ENCODE data around the gene EPDR1.
"Not testable (repeated sequence)": the region's sequence is repeated elsewhere in the genome, so short reads cannot be mapped to it uniquely, and the experiment has no call there.

Gene EPDR1

DNA sequence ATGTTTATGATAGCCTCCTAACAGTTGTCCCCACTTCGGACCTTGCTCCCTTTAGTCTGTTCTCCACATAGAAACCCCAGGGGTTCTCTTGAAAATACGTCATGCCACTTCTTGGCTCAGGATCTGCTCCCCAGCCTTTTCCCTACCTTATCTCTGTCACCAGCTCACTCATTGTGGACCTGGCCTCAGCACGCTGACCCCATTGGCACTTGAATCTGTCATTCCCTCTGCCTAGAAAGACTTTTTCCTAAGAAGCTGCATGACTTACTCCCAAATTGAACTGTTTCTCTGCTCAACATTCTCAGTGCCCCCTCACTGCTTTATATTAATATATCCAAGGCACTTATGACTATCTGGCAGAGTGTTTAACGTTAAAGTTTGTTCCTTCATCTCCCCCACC lies 8.4 kb downstream of the EPDR1 start:
- no peak for DNase-seq (ENCODE audit: low read depth in 2 of 2)

DNA sequence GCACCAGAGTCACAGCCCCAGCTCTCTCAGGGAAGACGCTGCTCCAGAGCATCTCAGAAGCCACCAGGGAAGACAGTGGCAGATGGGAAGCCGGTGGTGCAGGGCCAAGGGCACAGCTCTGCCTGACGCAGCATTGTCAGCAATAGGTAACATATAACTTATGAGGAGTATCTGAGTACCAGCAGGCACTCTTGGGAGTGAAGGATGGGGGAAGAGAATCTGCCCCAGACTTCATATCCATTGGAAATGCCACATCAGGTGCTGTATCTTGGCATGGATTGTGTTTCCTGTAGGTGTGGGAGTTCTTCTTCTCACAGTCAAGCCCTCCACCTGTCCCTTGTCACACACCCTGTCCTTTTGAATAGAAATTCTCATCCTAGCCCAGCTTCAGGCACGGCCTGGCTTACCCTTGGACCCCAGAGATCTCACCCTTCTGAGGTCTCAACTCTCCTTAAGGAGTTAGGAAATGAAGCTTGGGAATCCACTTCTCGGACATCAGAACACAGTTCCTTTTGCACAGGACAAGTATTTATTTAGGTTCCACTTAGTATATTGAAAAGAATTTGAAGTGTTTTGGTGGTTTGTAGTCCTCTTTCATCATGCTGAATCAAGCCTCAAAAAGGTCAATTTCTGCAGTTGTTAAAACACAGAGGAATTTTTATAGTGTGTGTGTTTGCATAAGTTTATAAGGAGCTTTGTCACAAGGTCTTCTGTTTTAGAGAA lies 9.9 kb downstream of the EPDR1 start:
- DNase-seq (ENCODE audit: low read depth in 2 of 2) = no peak

DNA sequence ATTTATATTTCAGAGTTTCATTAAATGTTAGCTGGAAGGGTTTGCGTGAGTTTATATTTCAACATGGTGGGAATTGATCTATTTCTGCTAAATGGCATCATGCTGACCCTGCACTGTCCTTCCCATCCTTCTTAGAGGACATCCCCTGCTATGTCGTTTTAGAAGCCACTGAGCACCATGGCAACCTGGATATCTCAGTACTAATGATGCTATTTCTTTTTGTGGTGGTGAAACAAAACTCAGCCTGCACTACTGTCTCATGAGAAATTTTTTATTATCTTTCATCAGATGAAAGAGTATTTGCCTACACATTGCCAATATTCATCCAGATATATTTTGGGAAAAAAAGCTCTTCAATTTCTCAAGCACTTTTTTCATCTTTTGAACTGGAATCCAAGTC lies 12.1 kb downstream of the EPDR1 start:
- DNase-seq (ENCODE audit: low read depth in 2 of 2) = no peak

GRCh38 chr7:37933018-37933566 lies 12.7 kb downstream of the EPDR1 start:
- DNase-seq (ENCODE audit: low read depth in 2 of 2) = no peak

- DNase-seq (ENCODE audit: low read depth in 2 of 2) = no peak
These were observed 22.6 kb downstream of the EPDR1 start for GRCh38 chr7:37942934-37943610.

DNA sequence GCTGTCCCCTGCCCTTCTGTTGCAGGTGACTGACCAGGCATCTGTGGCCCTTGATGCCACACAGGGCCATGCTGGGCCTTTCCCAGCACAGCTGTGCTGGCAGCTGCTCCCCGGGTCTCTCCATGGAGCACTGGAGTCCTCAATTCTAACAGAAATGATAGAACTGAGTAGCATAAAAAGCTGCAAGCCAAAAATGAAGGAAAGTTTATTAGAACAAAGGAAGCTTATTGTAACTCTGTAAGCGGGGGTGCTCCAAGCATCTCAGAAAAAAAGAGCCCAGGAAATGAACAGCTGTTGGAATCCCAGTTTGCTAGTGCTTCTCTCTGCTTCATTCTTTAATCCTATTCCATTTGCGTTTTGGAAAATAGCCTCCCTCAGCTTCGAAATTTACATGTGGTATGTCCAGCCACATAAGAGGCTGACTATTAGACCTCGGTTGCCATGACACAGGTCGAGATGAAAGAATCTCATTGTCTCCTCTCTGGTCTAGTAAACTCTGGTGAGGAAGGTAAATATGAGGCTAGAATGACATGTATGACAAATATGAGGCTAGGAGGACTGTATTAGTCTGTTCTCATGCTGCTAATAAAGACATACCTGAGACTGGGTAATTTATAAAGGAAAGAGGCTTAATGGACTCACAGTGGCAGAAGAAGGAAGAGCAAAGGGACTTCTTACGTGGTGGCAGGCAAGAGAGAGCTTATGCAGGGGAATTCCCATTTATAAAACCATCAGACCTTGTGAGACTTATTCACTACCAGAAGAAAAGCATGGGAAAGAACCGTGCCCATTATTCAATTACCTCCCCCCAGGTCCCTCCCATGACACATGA lies 23.7 kb downstream of the EPDR1 start:
- DNase-seq (ENCODE audit: low read depth in 2 of 2) = no peak

DNA sequence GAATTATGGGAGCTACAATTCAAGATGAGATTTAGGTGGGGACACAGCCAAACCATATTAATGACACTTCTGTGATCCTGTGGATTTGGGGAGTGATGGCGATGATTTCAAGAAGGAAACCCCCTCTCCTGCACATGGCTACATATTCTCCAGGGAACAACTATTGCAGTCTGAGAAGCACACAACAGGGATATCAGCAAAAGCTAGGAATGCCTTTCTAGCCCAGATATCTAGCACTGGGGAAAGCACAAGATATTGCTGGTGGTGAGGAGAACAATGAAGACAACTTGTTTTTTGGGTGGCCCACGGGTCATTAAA lies 24.3 kb downstream of the EPDR1 start:
- DNase-seq (ENCODE audit: low read depth in 2 of 2) = no peak

- no peak for DNase-seq (ENCODE audit: low read depth in 2 of 2)
These were observed 24.9 kb downstream of the EPDR1 start for GRCh38 chr7:37945336-37945735.

DNA sequence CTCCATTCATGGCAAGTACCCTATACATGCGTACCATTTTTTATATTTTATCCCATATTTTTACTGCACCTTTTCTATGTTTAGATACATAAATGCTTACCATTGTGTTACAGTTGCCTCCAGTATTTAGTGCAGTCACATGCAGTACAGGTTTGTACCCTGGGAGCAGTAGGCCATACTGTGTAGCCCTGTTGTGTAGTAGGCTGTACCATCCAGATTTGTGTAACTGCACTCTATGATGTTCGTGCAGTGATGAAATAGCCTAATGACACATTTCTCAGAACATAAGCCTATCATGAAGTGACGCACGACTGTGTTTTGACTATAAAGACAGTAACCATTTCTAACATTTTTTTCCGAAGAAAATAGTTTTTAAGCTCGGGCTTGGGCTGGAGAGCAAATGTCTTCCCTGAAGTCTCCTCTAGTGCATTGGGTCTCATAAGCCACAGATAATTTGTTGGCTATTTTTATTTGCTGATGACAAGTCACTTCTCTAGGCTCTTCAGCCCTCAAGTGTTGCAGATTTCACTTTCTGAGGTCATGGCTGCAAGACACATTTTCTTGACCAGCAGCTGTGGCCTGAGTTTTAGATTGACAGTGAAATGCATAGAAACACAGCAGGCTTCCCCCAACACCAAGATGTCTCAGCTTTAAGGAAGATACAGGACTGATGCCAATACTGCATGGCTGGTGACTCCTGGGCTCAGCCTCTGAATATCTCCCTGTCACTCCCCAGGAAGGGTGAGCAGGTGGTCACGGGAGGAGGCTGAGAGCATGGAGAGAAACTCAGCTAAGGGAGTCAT lies 26.9 kb downstream of the EPDR1 start:
- no peak for DNase-seq (ENCODE audit: low read depth in 2 of 2)

DNA sequence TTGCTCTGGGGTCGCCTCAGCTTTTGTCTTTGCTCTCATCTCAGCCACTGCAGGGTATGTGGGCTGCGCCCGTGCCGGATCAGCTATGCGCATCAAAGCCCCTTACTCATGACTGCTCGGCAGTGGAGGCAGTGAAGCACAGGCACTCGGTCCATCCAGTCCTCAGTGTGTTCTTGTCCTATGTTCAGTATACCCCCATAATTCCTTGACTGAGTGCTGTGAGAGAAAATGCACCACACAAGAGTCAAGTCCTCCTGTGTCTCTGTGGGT lies 27.4 kb downstream of the EPDR1 start:
- DNase-seq (ENCODE audit: low read depth in 2 of 2) = no peak

DNA sequence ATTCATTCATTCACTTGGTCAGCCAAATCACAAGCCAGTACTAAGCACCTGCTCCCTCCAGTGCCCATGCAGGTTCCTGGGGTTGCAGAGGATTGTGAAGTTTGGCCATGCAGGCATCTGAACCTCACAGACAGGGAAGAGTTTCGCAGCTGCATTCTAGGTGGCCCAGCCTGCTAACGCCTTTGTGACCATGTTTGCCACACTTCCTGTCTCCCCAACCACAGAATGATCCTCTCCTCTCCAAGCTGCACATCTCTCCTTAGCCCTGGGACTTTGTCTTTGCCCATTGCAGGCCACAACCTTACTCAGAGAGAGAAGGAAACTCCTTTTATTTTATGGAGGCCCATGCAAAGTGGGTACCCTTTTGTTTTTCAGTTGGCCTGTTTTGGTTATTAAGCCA lies 31.8 kb downstream of the EPDR1 start:
- DNase-seq (ENCODE audit: low read depth in 2 of 2) = no peak

DNA sequence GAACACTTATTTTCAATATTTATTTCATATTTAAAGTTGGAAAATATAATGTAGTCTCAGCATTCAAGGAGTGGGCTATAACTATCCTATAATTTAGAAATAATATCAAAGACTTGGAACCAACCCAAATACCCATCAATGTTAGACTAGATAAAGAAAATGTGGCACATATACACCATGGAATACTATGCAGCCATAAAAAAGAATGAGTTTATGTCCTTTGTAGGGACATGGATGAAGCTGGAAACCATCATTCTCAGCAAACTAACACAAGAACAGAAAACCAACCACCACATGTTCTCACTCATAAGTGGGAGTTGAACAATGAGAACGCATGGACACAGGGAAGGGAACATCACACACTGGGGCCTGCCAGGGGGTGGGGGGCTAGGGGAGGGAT lies 33.8 kb downstream of the EPDR1 start:
- not testable (repeated sequence) for DNase-seq (ENCODE audit: low read depth in 2 of 2)

- DNase-seq (ENCODE audit: low read depth in 2 of 2) = no peak
These were observed 36.4 kb downstream of the EPDR1 start for GRCh38 chr7:37956791-37957190.

GRCh38 chr7:37957221-37957970 lies 37.0 kb downstream of the EPDR1 start:
- DNase-seq (ENCODE audit: low read depth in 2 of 2) = no peak

- DNase-seq (ENCODE audit: low read depth in 2 of 2) = no peak
These were observed 40.0 kb downstream of the EPDR1 start for GRCh38 chr7:37960483-37960882.

GRCh38 chr7:37961251-37961650 lies 40.8 kb downstream of the EPDR1 start:
- DNase-seq (ENCODE audit: low read depth in 2 of 2) = no peak

- no peak for DNase-seq (ENCODE audit: low read depth in 2 of 2)
These were observed 43.8 kb downstream of the EPDR1 start for GRCh38 chr7:37964196-37964595.

DNA sequence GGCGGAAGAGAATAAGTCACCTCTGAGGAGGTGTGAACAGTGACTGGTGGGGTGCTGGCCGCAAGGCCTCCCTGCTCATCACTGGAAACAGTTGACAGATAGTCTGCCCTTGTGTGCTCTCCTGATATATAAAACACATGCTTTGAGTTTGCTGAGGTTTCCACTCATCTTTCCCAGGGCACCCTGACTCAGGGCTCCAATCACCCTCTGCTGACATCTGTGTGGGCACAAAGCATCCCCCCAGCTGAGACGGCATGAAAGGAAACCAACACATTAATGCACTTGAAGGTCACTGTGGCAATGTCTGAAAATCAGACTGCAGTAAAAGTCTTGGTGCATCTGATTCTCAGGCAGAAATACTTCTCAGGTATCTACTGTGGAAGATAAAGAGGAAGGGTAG lies 49.8 kb downstream of the EPDR1 start:
- DNase-seq (ENCODE audit: low read depth in 2 of 2) = no peak

GRCh38 chr7:37971491-37971890 lies 51.1 kb downstream of the EPDR1 start:
- no peak for DNase-seq (ENCODE audit: low read depth in 2 of 2)

- no peak for DNase-seq (ENCODE audit: low read depth in 2 of 2)
These were observed 53.5 kb downstream of the EPDR1 start for GRCh38 chr7:37973915-37974314.

- no peak for DNase-seq (ENCODE audit: low read depth in 2 of 2)
These were observed 54.3 kb downstream of the EPDR1 start for GRCh38 chr7:37974711-37975110.
